ENCODE measurements around the gene CEP104.

DNA sequence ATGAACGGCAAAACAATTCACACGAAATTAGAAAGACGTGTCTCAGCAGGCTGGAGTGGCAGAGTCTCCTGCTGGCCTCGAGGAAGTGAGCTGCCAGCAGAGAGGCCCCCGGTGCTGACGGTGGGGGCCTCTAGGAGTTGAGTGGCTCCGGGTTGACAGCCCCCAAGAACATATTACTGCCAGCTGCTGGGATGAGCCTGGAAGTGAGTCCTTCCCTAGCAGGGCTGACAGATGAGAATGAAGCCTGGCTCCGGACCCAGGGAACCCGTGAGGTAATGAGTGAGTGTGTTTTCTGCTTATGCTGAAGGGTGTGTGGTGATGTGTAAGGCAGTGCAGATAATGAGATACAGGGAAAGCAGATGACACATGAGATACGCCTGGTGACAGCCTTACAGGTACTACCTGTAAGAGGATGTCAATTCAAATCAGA lies 37.2 kb downstream of the CEP104 start:
- TF ChIP-seq, protein P1, sequence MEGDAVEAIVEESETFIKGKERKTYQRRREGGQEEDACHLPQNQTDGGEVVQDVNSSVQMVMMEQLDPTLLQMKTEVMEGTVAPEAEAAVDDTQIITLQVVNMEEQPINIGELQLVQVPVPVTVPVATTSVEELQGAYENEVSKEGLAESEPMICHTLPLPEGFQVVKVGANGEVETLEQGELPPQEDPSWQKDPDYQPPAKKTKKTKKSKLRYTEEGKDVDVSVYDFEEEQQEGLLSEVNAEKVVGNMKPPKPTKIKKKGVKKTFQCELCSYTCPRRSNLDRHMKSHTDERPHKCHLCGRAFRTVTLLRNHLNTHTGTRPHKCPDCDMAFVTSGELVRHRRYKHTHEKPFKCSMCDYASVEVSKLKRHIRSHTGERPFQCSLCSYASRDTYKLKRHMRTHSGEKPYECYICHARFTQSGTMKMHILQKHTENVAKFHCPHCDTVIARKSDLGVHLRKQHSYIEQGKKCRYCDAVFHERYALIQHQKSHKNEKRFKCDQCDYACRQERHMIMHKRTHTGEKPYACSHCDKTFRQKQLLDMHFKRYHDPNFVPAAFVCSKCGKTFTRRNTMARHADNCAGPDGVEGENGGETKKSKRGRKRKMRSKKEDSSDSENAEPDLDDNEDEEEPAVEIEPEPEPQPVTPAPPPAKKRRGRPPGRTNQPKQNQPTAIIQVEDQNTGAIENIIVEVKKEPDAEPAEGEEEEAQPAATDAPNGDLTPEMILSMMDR (IDR thresholded peaks at IDR 0.05): no peak
- TF ChIP-seq EZH2 (IDR thresholded peaks at IDR 0.05; ENCODE audit: borderline replicate concordance, insufficient read depth, low read depth, low read length, poor library complexity, severe bottlenecking): no peak
